ENCODE results near the gene PDLIM1. TPM values are rescaled to one million over a fixed set of nuclear protein-coding genes. Genes with fewer than 3 reads are reported as not detected.
A peak's percentile ranks its signal among the peaks of the same experiment; 100 is the strongest.

Gene PDLIM1
- total and polyA plus RNA-seq, 2 of the 8 experiments (the other 6 are each of a cell fraction or from before 2014, with no cell fraction given) = 169 to 245 TPM

GRCh38 chr10:95337423-95338160 is 46.8 kb upstream of the PDLIM1 start:
- TF ChIP-seq RXRA (IDR thresholded peaks at IDR 0.05; ENCODE audit: insufficient read depth, low read depth, low read length) (no peak), ATF3 (IDR thresholded peaks at IDR 0.05; ENCODE audit: insufficient read depth, low read depth, low read length) (no peak), CREB1 (IDR thresholded peaks at IDR 0.05) (no peak), TCF12 (IDR thresholded peaks at IDR 0.05; ENCODE audit: low read depth, low read length) (no peak)
- Histone ChIP-seq H3K4me2 (ENCODE audit: insufficient read depth in 1 of 2, low read depth in 2 of 2, low read length in 2 of 2) (no peak overlapping the region), H3K27ac (ENCODE audit: low read depth, low read length) (no peak overlapping the region), H4K5ac (ENCODE audit: insufficient read length, low read depth, low read length) (no peak overlapping the region), H4K8ac (ENCODE audit: extremely low read depth, insufficient read depth, low read length) (no peak overlapping the region), H3K4me1 (replicated peaks in 1 of 4; ENCODE audit: control insufficient read depth in 3 of 4, insufficient read depth in 4 of 4, low read length in 3 of 4) (peaks cover 0 to 6% (median 0%) of the 10 kb centered on the region in 4 experiments; a peak in 1 of 7 replicates), H2BK12ac (ENCODE audit: low read depth, low read length) (no peak overlapping the region), H3K23ac (ENCODE audit: insufficient read length) (no peak overlapping the region), H4K20me1 (replicated peaks in 1 of 2; ENCODE audit: control insufficient read depth in 1 of 2, insufficient read depth in 2 of 2, low read length in 2 of 2) (peaks cover 0 to 2% of the 10 kb centered on the region in 2 experiments), H3K18ac (ENCODE audit: extremely low read depth, low read length) (no peak overlapping the region), H2BK5ac (ENCODE audit: low read depth, low read length) (0 out of 2 replicates have a peak overlapping the region, but pooled peaks have one; percentile 25), H2BK120ac (replicated peaks; ENCODE audit: low read depth, low read length) (no peak overlapping the region), H2BK20ac (ENCODE audit: low read length) (no peak overlapping the region), H3K27me3 (replicated peaks in 1 of 4; ENCODE audit: control insufficient read depth in 3 of 4, extremely low read depth in 1 of 4, insufficient read depth in 3 of 4, low read length in 3 of 4) (no peaks in the 10 kb centered on the region), H3K9ac (replicated peaks in 1 of 4; ENCODE audit: extremely low read depth in 1 of 4, low read depth in 3 of 4, low read length in 3 of 4) (no peak overlapping the region), H3K9me3 (ENCODE audit: insufficient read depth in 2 of 2, low read depth in 1 of 2, low read length in 1 of 2) (no peaks in the 10 kb centered on the region), H3K36me3 (ENCODE audit: control insufficient read depth in 2 of 4, insufficient read depth in 4 of 4, low read length in 3 of 4) (peaks cover 0 to 3% (median 0%) of the 10 kb centered on the region in 4 experiments; a peak in 1 of 8 replicates), H3K56ac (replicated peaks; ENCODE audit: insufficient read length, low read depth, low read length) (no peak overlapping the region), H3K79me2 (ENCODE audit: control insufficient read depth in 1 of 2, insufficient read depth in 2 of 2, low read length in 2 of 2) (no peaks in the 10 kb centered on the region), H3K4me3 (ENCODE audit: extremely low read depth in 1 of 4, insufficient read depth in 2 of 4, low read depth in 3 of 4, low read length in 4 of 4) (no peak overlapping the region), H2AFZ (ENCODE audit: low read length) (no peak overlapping the region), H3K23me2 (ENCODE audit: low read depth, low read length) (no peaks in the 10 kb centered on the region; the same call in 1 of the 2 replicates), H2BK15ac (ENCODE audit: low read length) (no peak overlapping the region), H3K14ac (ENCODE audit: insufficient read length) (no peak overlapping the region), H4K91ac (replicated peaks; ENCODE audit: insufficient read length, low read length) (peak overlapping the region; percentile 20), H2AK5ac (ENCODE audit: low read depth, low read length) (no peak overlapping the region), H3K4ac (replicated peaks; ENCODE audit: insufficient read length, low read depth, low read length) (no peak overlapping the region), H3K79me1 (ENCODE audit: low read depth, low read length) (no peaks in the 10 kb centered on the region)
- WGBS, 2 experiments (ENCODE audit: extremely low coverage in 1 of 2, insufficient coverage in 1 of 2, insufficient read length in 1 of 2, insufficient replicate concordance in 2 of 2, low coverage in 1 of 2, low lambda C conversion rate in 2 of 2, missing lambda C conversion rate in 1 of 2) = 86% methylated on average over 10 of the region's 10 CpGs; no CpG with 5 or more reads in 1 of the 2 experiments
- CTCF ChIA-PET (ENCODE audit: partially characterized antibody) = interaction anchor here (0.7 to 2.0 kb wide), 7 partner anchors 11 to 204 kb away, joined by 3 to 11 read pairs (median 4); no protein-coding TSS in a partner anchor
- POLR2A ChIA-PET (ENCODE audit: partially characterized antibody) = interaction anchor here (1.2 kb wide), 1 partner anchor 104 kb away, joined by 3 read pairs; no protein-coding TSS in a partner anchor
- no peak for FAIRE-seq
- no peak for DNase-seq (ENCODE audit: low read depth in 1 of 2, low spot score in 2 of 2)

Data from H1 (cell line).